HG03575 (cell line): ENCODE data around the gene ENPP1.

Source experiments
- ATAC-seq: cut with Tn5 transposase; IDR thresholded peaks from one replicate; pipeline ENCODE4 v1.9.1; 2021; ENCODE audit not compliant: unreplicated experiment, insufficient number of reproducible peaks, low FRiP score; ENCODE audit errors: extremely low read depth

Gene ENPP1

GRCh38 chr6:131821010-131821807, 13.4 kb downstream of the ENPP1 start:
- no peak for ATAC-seq

- ATAC-seq: no peak
Measured at GRCh38 chr6:131822119-131822518, 14.3 kb downstream of the ENPP1 start.

GRCh38 chr6:131823276-131823902, 15.6 kb downstream of the ENPP1 start:
- ATAC-seq: no peak

- ATAC-seq: no peak
Measured at GRCh38 chr6:131825946-131826345, 18.1 kb downstream of the ENPP1 start.

- no peak for ATAC-seq
Measured at GRCh38 chr6:131828080-131828479, 20.3 kb downstream of the ENPP1 start.

- no peak for ATAC-seq
Measured at GRCh38 chr6:131828951-131829350, 21.1 kb downstream of the ENPP1 start.

- no peak for ATAC-seq
Measured at GRCh38 chr6:131831392-131831791, 23.6 kb downstream of the ENPP1 start.

GRCh38 chr6:131831886-131832285, 24.1 kb downstream of the ENPP1 start:
- ATAC-seq: no peak

- no peak for ATAC-seq
Measured at GRCh38 chr6:131832363-131832762, 24.5 kb downstream of the ENPP1 start.

GRCh38 chr6:131838051-131838450, 30.2 kb downstream of the ENPP1 start:
- ATAC-seq: no peak

GRCh38 chr6:131839388-131839787, 31.6 kb downstream of the ENPP1 start:
- ATAC-seq: no peak

- ATAC-seq: no peak
Measured at GRCh38 chr6:131840441-131840840, 32.6 kb downstream of the ENPP1 start.

GRCh38 chr6:131840936-131841583, 33.2 kb downstream of the ENPP1 start:
- ATAC-seq: no peak

GRCh38 chr6:131843768-131844167, 35.9 kb downstream of the ENPP1 start:
- no peak for ATAC-seq

- ATAC-seq: no peak
Measured at GRCh38 chr6:131844243-131844841, 36.5 kb downstream of the ENPP1 start.

- ATAC-seq: no peak
Measured at GRCh38 chr6:131846023-131846663, 38.3 kb downstream of the ENPP1 start.

- no peak for ATAC-seq
Measured at GRCh38 chr6:131846905-131847304, 39.1 kb downstream of the ENPP1 start.

GRCh38 chr6:131849799-131850198, 42.0 kb downstream of the ENPP1 start:
- ATAC-seq: no peak

GRCh38 chr6:131851049-131851769, 43.4 kb downstream of the ENPP1 start:
- no peak for ATAC-seq
